Left lung (tissue), 10 donors: ENCODE results near the gene RABGAP1L. TPM values are rescaled to one million over a fixed set of nuclear protein-coding genes. Genes with fewer than 3 reads are reported as not detected.

Experiments
- ATAC-seq: fragments of 200-7000 bp; cut with Tn5 transposase; one replicate; pipeline ENCODE4 v1.9.1; 2020; ENCODE audit warnings: moderate library complexity
- DNase-seq, 4 donors: peaks; one replicate each; pipeline ENCODE4 v3.0.0-alpha.2; 2013 to 2020
- H3K27ac ChIP-seq, 2 donors: fragments of 200-600 bp; sonication (generic) in 1 of 2; one replicate each; pipeline versions ENCODE4 v1.5.0 to v1.8.0; 2020 to 2021
- H3K27me3 ChIP-seq, 2 donors: fragments of 200-600 bp; sonication (generic) in 1 of 2; one replicate each; pipeline versions ENCODE4 v1.5.0 to v1.8.0; 2020 to 2021
- H3K36me3 ChIP-seq, 2 donors: fragments of 200-600 bp; sonication (generic) in 1 of 2; one replicate each; pipeline versions ENCODE4 v1.5.0 to v1.8.0; 2020 to 2021
- H3K4me1 ChIP-seq, 2 donors: fragments of 200-600 bp; one replicate each; pipeline ENCODE4 v1.8.0; 2021
- H3K4me3 ChIP-seq, 2 donors: fragments of 200-600 bp; sonication (generic) in 1 of 2; one replicate each; pipeline versions ENCODE4 v1.5.0 to v1.8.0; 2020 to 2021; ENCODE audit warnings: mild to moderate bottlenecking in 1 of 2
- H3K9me3 ChIP-seq, 2 donors: fragments of 200-600 bp; sonication (generic) in 1 of 2; one replicate each; pipeline versions ENCODE4 v1.5.0 to v1.8.0; 2020 to 2021
- CTCF ChIP-seq, 2 donors: fragments of 200-600 bp; sonication (generic) in 1 of 2; IDR thresholded peaks; one replicate each; pipeline versions ENCODE4 v1.5.0 to v1.8.0; 2021; ENCODE audit warnings: antibody characterized with exemption in 2 of 2
- intact Hi-C, 2 donors: fragments of 100-400 bp; cut with DNase I; formaldehyde crosslinking; loops; one replicate each; pipeline versions ENCODE4 v1.11.2 to v1.14.2; 2022
- polyA plus RNA-seq, 6 donors: library from polyadenylated mRNA; unstranded; fragments of 120-200 nt; gene quantifications; one replicate each; pipeline ENCODE4 v1.2.1, GENCODE V29; 2013; ENCODE audit not compliant: insufficient read length in 6 of 6
- total RNA-seq, 2 donors: library from RNA; stranded (reverse); fragmentation: NEBNext Ultra II Directional; extraction: Animal tissue kit (Norgen Biotek cat#: 25700); gene quantifications; one replicate each; pipeline ENCODE4 v1.2.1, GENCODE V29; 2021
- donor health status: DM: no; HTN: yes; CAD: no.
- donor health status: DM: no; HTN: no; CAD: no.

Gene RABGAP1L
- total and polyA plus RNA-seq, 8 donors, result 40.3 to 67.3 (median 51.4) TPM

- Histone ChIP-seq H3K4me1 (no peaks in the 10 kb centered on the region), H3K36me3 (no peaks in the 10 kb centered on the region), H3K4me3 (no peak overlapping the region), H3K9me3 (peaks cover 0 to 2% of the 10 kb centered on the region in 2 donors), H3K27ac (no peak overlapping the region), H3K27me3 (no peaks in the 10 kb centered on the region)
- DNase-seq, result no peak
- intact Hi-C loops, result no loop called here
- TF ChIP-seq CTCF (IDR thresholded peaks at IDR 0.05), result no peak
- no peak for ATAC-seq
Measured at GRCh38 chr1:174149216-174149615, 10.1 kb upstream of the RABGAP1L start.

GRCh38 chr1:174150499-174150898, 8.8 kb upstream of the RABGAP1L start:
- H3K9me3 ChIP-seq, result peaks cover 0 to 2% of the 10 kb centered on the region in 2 donors
- no peak for TF ChIP-seq CTCF (IDR thresholded peaks at IDR 0.05)
- H3K4me3 ChIP-seq, result no peak overlapping the region
- intact Hi-C loops, result no loop called here
- H3K27me3 ChIP-seq, result no peaks in the 10 kb centered on the region
- DNase-seq (no peak), ATAC-seq (no peak)
- H3K4me1 ChIP-seq, result no peaks in the 10 kb centered on the region
- no peak overlapping the region for H3K27ac ChIP-seq
- H3K36me3 ChIP-seq, result no peaks in the 10 kb centered on the region

- TF ChIP-seq CTCF (IDR thresholded peaks at IDR 0.05), result no peak
- H3K27ac ChIP-seq, result no peak overlapping the region
- intact Hi-C loops, result no loop called here
- no peak overlapping the region for H3K4me3 ChIP-seq
- H3K9me3 ChIP-seq, result peaks cover 0 to 2% of the 10 kb centered on the region in 2 donors
- no peaks in the 10 kb centered on the region for H3K36me3 ChIP-seq
- no peak for DNase-seq
- no peaks in the 10 kb centered on the region for H3K27me3 ChIP-seq
- no peak for ATAC-seq
- no peaks in the 10 kb centered on the region for H3K4me1 ChIP-seq
Measured at GRCh38 chr1:174152427-174152826, 6.9 kb upstream of the RABGAP1L start.

GRCh38 chr1:174153085-174153824, 6.1 kb upstream of the RABGAP1L start:
- ATAC-seq, result no peak
- Histone ChIP-seq H3K36me3 (no peaks in the 10 kb centered on the region), H3K4me3 (no peak overlapping the region), H3K27ac (no peak overlapping the region), H3K4me1 (peaks cover 0 to 2% of the 10 kb centered on the region in 2 donors), H3K27me3 (no peaks in the 10 kb centered on the region), H3K9me3 (no peaks in the 10 kb centered on the region)
- intact Hi-C loops, result no loop called here
- no peak for TF ChIP-seq CTCF (IDR thresholded peaks at IDR 0.05)
- DNase-seq, result no peak

GRCh38 chr1:174153825-174154107, 5.6 kb upstream of the RABGAP1L start:
- Histone ChIP-seq H3K4me1 (peaks cover 0 to 7% of the 10 kb centered on the region in 2 donors), H3K36me3 (no peaks in the 10 kb centered on the region), H3K27me3 (no peaks in the 10 kb centered on the region), H3K27ac (no peak overlapping the region), H3K9me3 (no peaks in the 10 kb centered on the region), H3K4me3 (no peak overlapping the region)
- no peak for TF ChIP-seq CTCF (IDR thresholded peaks at IDR 0.05)
- DNase-seq, result no peak
- ATAC-seq, result no peak
- intact Hi-C loops, result no loop called here
